Testis (tissue), 3 donors: ENCODE data around the gene VWA2. TPM values are rescaled to one million over a fixed set of nuclear protein-coding genes. Genes with fewer than 3 reads are reported as not detected.

ENCODE experiments used
- DNase-seq: peaks from one replicate; pipeline ENCODE4 v3.0.0-alpha.2; 2019
- H3K27ac ChIP-seq, 2 donors: fragments of 200-600 bp; sonication (generic); one replicate each; pipeline ENCODE4 v1.5.1; 2019
- H3K27me3 ChIP-seq: fragments of 200-600 bp; sonication (generic); one replicate; pipeline ENCODE4 v1.5.1; 2019
- H3K36me3 ChIP-seq: fragments of 200-600 bp; sonication (generic); one replicate; pipeline ENCODE4 v1.5.1; 2017; ENCODE audit warnings: low read depth; ENCODE audit errors: missing control alignments
- H3K4me1 ChIP-seq: fragments of 200-600 bp; sonication (generic); one replicate; pipeline ENCODE4 v1.5.1; 2019
- H3K4me3 ChIP-seq, 2 donors: fragments of 200-600 bp; sonication (generic); one replicate each; pipeline ENCODE4 v1.5.1; 2017 to 2019
- H3K9me3 ChIP-seq: fragments of 200-600 bp; sonication (generic); one replicate; pipeline ENCODE4 v1.5.1; 2017
- POLR2A ChIP-seq: fragments of 450-650 bp; IDR thresholded peaks from one replicate; pipeline ENCODE4 v1.6.1; 2017; ENCODE audit warnings: antibody characterized with exemption, mild to moderate bottlenecking, moderate library complexity
- whole genome bisulfite sequencing, 2 donors: methylation state at CpG; one replicate each; pipeline ENCODE4 v1.1.5; 2018; 5-methylcytosine and 5-hydroxymethylcytosine counted together
- intact Hi-C: fragments of 100-400 bp; cut with DNase I; formaldehyde crosslinking; loops from one replicate; pipeline ENCODE4 v1.15.1; 2023; ENCODE audit warnings: low total_unique reads
- polyA plus RNA-seq: library from polyadenylated mRNA; stranded (reverse); fragments of 350-450 nt; fragmentation: Illumina TruSeq; extraction: RNeasy Lipid Tissue Mini Kit (QIAGEN cat#74804); gene quantifications from one replicate; pipeline ENCODE4 v1.2.3, GENCODE V29; 2014; ENCODE audit warnings: low read depth, low replicate concordance; ENCODE audit not compliant: insufficient read depth
- total RNA-seq, 2 donors: library from RNA; depleted of rRNA; stranded (reverse); fragments of >200 nt; gene quantifications; one replicate each; pipeline ENCODE4 v1.2.3, GENCODE V29; 2016
- TF ChIP-seq, protein P1 (sequence below), 3 experiments: fragments of 450-650 bp in 2 of 3; fragments of 200-600 bp in 1 of 3; sonication (generic) in 1 of 3; IDR thresholded peaks; one replicate each; pipeline ENCODE4 v1.5.1; 2016 to 2019; ENCODE audit warnings: antibody characterized with exemption in 3 of 3, mild to moderate bottlenecking in 2 of 3, moderate library complexity in 1 of 3

The VWA2 gene
- total and polyA plus RNA-seq, 3 donors from 2014 or later, result 2.4 to 2.6 (median 2.4) TPM

DNA sequence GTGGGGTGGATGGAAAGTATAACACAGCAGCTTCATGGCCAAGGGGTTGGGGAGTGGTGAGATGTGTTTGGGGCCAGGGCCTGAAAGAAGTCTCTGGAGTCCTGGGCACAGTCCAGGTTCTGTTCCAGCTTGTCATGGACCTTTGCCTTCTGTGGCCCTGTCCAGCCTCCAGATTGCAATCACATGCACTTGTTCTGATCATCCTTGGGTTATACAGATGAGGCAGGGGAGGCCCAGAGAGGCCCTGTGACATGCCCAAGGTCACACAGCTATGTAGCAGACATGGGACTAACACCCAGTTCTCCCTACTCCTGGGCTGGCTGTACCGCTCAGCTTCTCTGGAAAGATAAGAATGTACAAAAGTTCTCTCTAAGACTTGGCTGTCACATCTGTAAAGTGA is 11.7 kb downstream of the VWA2 start:
- Histone ChIP-seq H3K27ac (no peak overlapping the region), H3K36me3 (no peaks in the 10 kb centered on the region), H3K9me3 (no peaks in the 10 kb centered on the region), H3K4me1 (no peaks in the 10 kb centered on the region), H3K27me3 (no peaks in the 10 kb centered on the region), H3K4me3 (no peak overlapping the region)
- intact Hi-C loops, result no loop called here
- WGBS, 2 donors, result 43 to 73% methylated on average over 1 of the region's 1 CpG
- DNase-seq, result no peak
- TF ChIP-seq, protein P1, sequence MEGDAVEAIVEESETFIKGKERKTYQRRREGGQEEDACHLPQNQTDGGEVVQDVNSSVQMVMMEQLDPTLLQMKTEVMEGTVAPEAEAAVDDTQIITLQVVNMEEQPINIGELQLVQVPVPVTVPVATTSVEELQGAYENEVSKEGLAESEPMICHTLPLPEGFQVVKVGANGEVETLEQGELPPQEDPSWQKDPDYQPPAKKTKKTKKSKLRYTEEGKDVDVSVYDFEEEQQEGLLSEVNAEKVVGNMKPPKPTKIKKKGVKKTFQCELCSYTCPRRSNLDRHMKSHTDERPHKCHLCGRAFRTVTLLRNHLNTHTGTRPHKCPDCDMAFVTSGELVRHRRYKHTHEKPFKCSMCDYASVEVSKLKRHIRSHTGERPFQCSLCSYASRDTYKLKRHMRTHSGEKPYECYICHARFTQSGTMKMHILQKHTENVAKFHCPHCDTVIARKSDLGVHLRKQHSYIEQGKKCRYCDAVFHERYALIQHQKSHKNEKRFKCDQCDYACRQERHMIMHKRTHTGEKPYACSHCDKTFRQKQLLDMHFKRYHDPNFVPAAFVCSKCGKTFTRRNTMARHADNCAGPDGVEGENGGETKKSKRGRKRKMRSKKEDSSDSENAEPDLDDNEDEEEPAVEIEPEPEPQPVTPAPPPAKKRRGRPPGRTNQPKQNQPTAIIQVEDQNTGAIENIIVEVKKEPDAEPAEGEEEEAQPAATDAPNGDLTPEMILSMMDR (IDR thresholded peaks at IDR 0.05), result no peak
- TF ChIP-seq POLR2A, result no peak

- TF ChIP-seq POLR2A, result no peak
- TF ChIP-seq, protein P1 (IDR thresholded peaks at IDR 0.05), result no peak
- intact Hi-C loops, result no loop called here
- 94 to 96% methylated on average over 5 of the region's 5 CpGs for WGBS, 2 donors
- no peak for DNase-seq
- H3K9me3 ChIP-seq, result no peaks in the 10 kb centered on the region
- no peak overlapping the region for H3K4me3 ChIP-seq
- H3K27me3 ChIP-seq, result no peaks in the 10 kb centered on the region
- no peaks in the 10 kb centered on the region for H3K4me1 ChIP-seq
- no peak overlapping the region for H3K27ac ChIP-seq
- no peaks in the 10 kb centered on the region for H3K36me3 ChIP-seq
These were observed 13.0 kb downstream of the VWA2 start for GRCh38 chr10:114252092-114252491.

GRCh38 chr10:114252883-114253282 is 13.8 kb downstream of the VWA2 start:
- Histone ChIP-seq H3K9me3 (no peaks in the 10 kb centered on the region), H3K4me3 (no peak overlapping the region), H3K27ac (no peak overlapping the region), H3K4me1 (no peaks in the 10 kb centered on the region), H3K36me3 (no peaks in the 10 kb centered on the region), H3K27me3 (no peaks in the 10 kb centered on the region)
- TF ChIP-seq, protein P1 (IDR thresholded peaks at IDR 0.05), result no peak
- TF ChIP-seq POLR2A, result no peak
- intact Hi-C loops, result no loop called here
- WGBS, 2 donors, result 67 to 74% methylated on average over 3 to 4 of the region's 7 CpGs
- no peak for DNase-seq

DNA sequence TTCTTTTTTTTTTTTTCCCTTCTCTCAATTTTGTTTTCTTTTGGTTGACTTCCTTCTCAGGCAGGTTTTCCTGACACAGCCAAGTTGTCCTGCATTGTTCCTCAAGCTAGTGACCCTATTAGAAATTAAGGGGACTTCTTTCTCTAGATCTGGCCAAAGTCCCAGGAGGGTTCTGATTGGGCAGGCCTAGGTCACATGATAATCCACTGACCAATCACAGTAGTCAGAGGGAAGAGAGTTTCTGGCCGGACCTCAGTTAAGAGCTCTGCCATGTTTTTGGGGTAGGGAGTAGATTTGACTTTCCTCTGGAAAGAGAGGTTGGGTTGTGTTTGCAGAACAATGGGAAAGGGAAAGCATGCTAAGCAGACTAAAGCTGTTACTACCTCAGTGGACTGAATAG is 16.2 kb downstream of the VWA2 start:
- TF ChIP-seq, protein P1 (IDR thresholded peaks at IDR 0.05), result no peak
- no peak for TF ChIP-seq POLR2A
- H3K4me3 ChIP-seq, result no peak overlapping the region
- H3K9me3 ChIP-seq, result no peaks in the 10 kb centered on the region
- no peaks in the 10 kb centered on the region for H3K4me1 ChIP-seq
- no peaks in the 10 kb centered on the region for H3K27me3 ChIP-seq
- WGBS, 2 donors, result 55 to 67% methylated on average over 1 of the region's 1 CpG
- no peaks in the 10 kb centered on the region for H3K36me3 ChIP-seq
- intact Hi-C loops, result no loop called here
- H3K27ac ChIP-seq, result no peak overlapping the region
- DNase-seq, result peak; percentile 60

- WGBS, 2 donors, result 71 to 76% methylated on average over 12 of the region's 12 CpGs
These were observed 17.1 kb downstream of the VWA2 start for GRCh38 chr10:114256008-114256765.

More at GRCh38 chr10:114256008-114256765, 17.1 kb downstream of the VWA2 start:
- Histone ChIP-seq H3K27me3 (no peaks in the 10 kb centered on the region), H3K36me3 (no peaks in the 10 kb centered on the region), H3K9me3 (no peaks in the 10 kb centered on the region), H3K4me1 (no peaks in the 10 kb centered on the region), H3K27ac (no peak overlapping the region), H3K4me3 (no peak overlapping the region)
- no peak for DNase-seq
- intact Hi-C loops, result no loop called here
- no peak for TF ChIP-seq POLR2A
- TF ChIP-seq, protein P1 (IDR thresholded peaks at IDR 0.05), result no peak
